Gastroesophageal sphincter (tissue), 3 donors: Measurements from ENCODE around the gene ULK4.
"Not testable (repeated sequence)": the region's sequence is repeated elsewhere in the genome, so short reads cannot be mapped to it uniquely, and the experiment has no call there.

Source experiments
- EP300 ChIP-seq: sonication (generic); formaldehyde crosslinking; IDR thresholded peaks from one replicate; pipeline ENCODE4 v1.6.1; 2017; ENCODE audit warnings: antibody characterized with exemption, mild to moderate bottlenecking
- POLR2A ChIP-seq, 2 donors: fragments of 450-650 bp; IDR thresholded peaks; one replicate each; pipeline ENCODE4 v1.6.1; 2017; ENCODE audit warnings: antibody characterized with exemption in 2 of 2, mild to moderate bottlenecking in 2 of 2, moderate library complexity in 1 of 2
- POLR2AphosphoS5 ChIP-seq: sonication (generic); formaldehyde crosslinking; IDR thresholded peaks from one replicate; pipeline ENCODE4 v1.6.1; 2017; ENCODE audit warnings: antibody characterized with exemption
- TF ChIP-seq, protein P1 (sequence below), 4 experiments: fragments of 200-600 bp in 2 of 4; fragments of 450-650 bp in 2 of 4; sonication (generic) in 1 of 4; IDR thresholded peaks; one replicate each; pipeline ENCODE4 v1.5.1; 2017 to 2019; ENCODE audit warnings: antibody characterized with exemption in 4 of 4, mild to moderate bottlenecking in 2 of 4, moderate library complexity in 2 of 4

DNA sequence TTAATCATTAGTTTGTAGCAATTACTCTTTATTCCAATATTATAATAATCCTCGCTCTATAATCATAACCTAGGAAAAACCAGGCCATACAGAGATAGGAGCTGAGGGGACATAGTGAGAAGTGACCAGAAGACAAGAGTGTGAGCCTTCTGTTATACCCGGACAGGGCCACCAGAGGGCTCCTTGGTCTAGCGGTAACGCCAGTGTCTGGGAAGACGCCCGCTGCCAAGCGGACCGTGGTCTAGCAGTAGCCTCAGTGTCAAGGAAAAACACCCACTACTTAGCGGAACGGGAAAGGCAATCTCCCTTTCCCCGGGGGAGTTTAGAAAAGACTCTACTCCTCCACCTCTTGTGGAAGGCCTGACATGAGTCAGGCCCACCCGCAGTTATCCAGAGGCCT is 266.1 kb downstream of the ULK4 start:
- TF ChIP-seq, protein P1, sequence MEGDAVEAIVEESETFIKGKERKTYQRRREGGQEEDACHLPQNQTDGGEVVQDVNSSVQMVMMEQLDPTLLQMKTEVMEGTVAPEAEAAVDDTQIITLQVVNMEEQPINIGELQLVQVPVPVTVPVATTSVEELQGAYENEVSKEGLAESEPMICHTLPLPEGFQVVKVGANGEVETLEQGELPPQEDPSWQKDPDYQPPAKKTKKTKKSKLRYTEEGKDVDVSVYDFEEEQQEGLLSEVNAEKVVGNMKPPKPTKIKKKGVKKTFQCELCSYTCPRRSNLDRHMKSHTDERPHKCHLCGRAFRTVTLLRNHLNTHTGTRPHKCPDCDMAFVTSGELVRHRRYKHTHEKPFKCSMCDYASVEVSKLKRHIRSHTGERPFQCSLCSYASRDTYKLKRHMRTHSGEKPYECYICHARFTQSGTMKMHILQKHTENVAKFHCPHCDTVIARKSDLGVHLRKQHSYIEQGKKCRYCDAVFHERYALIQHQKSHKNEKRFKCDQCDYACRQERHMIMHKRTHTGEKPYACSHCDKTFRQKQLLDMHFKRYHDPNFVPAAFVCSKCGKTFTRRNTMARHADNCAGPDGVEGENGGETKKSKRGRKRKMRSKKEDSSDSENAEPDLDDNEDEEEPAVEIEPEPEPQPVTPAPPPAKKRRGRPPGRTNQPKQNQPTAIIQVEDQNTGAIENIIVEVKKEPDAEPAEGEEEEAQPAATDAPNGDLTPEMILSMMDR (IDR thresholded peaks at IDR 0.05): peak in 1 of 4 experiments; percentile 29
- TF ChIP-seq POLR2A (IDR thresholded peaks at IDR 0.05); POLR2AphosphoS5; EP300: not testable (repeated sequence)
